Transverse colon (tissue), 4 donors: Measurements from ENCODE around the gene TENT4B. TPM values are rescaled to one million over a fixed set of nuclear protein-coding genes. Genes with fewer than 3 reads are reported as not detected.

Source experiments
- DNase-seq: peaks from one replicate; pipeline ENCODE4 v3.0.0-alpha.2; 2019
- H3K27ac ChIP-seq, 4 donors: fragments of 200-600 bp; sonication (generic); 2 replicates each; pipeline ENCODE4 v1.5.1; 2016 to 2018; ENCODE audit warnings: inconsistent platforms in 4 of 4
- H3K27me3 ChIP-seq: fragments of 200-600 bp; sonication (generic); 2 replicates; pipeline ENCODE4 v1.5.1; 2017; ENCODE audit warnings: inconsistent platforms
- H3K36me3 ChIP-seq, 4 donors: fragments of 200-600 bp; sonication (generic); 2 replicates each; pipeline ENCODE4 v1.5.1; 2017 to 2019; ENCODE audit warnings: inconsistent platforms in 4 of 4
- H3K4me1 ChIP-seq, 4 donors: fragments of 200-600 bp; sonication (generic); 2 replicates each; pipeline ENCODE4 v1.5.1; 2017 to 2020; ENCODE audit warnings: inconsistent platforms in 4 of 4
- H3K4me3 ChIP-seq, 4 donors: fragments of 200-600 bp; sonication (generic); 1 replicate in 1 of 4; 2 replicates in 3 of 4; pipeline versions ENCODE4 v1.5.1 to v1.6.1; 2017 to 2019; ENCODE audit warnings: inconsistent platforms in 4 of 4
- H3K9me3 ChIP-seq, 2 donors: fragments of 200-600 bp; sonication (generic); 2 replicates each; pipeline ENCODE4 v1.5.1; 2017 to 2019; ENCODE audit warnings: inconsistent platforms in 2 of 2
- CTCF ChIP-seq, 5 experiments: fragments of 200-600 bp in 3 of 5; fragments of 450-650 bp in 2 of 5; sonication (generic) in 3 of 5; IDR thresholded peaks; 1 replicate in 2 of 5; 2 replicates in 3 of 5; pipeline ENCODE4 v1.5.1; 2016 to 2017; ENCODE audit warnings: antibody characterized with exemption in 5 of 5, inconsistent platforms in 3 of 5, mild to moderate bottlenecking in 2 of 5, moderate library complexity in 1 of 5
- EP300 ChIP-seq: sonication (generic); formaldehyde crosslinking; IDR thresholded peaks from one replicate; pipeline ENCODE4 v1.6.1; 2017; ENCODE audit warnings: antibody characterized with exemption, low read depth
- POLR2A ChIP-seq: fragments of 450-650 bp; IDR thresholded peaks from one replicate; pipeline ENCODE4 v1.6.1; 2016; ENCODE audit warnings: antibody characterized with exemption, mild to moderate bottlenecking, moderate library complexity
- POLR2AphosphoS5 ChIP-seq, 3 donors: sonication (generic); formaldehyde crosslinking; IDR thresholded peaks; one replicate each; pipeline ENCODE4 v1.6.1; 2016; ENCODE audit warnings: antibody characterized with exemption in 3 of 3
- WGBS, 2 donors: methylation state at CpG; one replicate each; pipeline ENCODE4 v1.1.5; 2018; ENCODE audit warnings: low coverage in 1 of 2; 5-methylcytosine and 5-hydroxymethylcytosine counted together
- in situ Hi-C, 4 donors: fragments of 200-750 bp; cut with MboI; loops; one replicate each; pipeline versions ENCODE4 v1.15.0 to v1.15.1; 2017; ENCODE audit warnings: low sequenced_read_pairs in 3 of 4, low pct_ligation_motif_present in 1 of 4, low pct_unique_long_range_greater_than_20kb in 1 of 4
- intact Hi-C: fragments of 100-400 bp; cut with DNase I; formaldehyde crosslinking; loops from one replicate; pipeline ENCODE4 v1.15.1; 2023; ENCODE audit warnings: low total_unique reads
- small RNA-seq, 4 donors: library from RNA; depleted of rRNA; stranded (forward); fragments of <200 nt; gene quantifications; one replicate each; pipeline ENCODE3, GENCODE V24; 2016
- total RNA-seq, 4 donors: library from RNA; depleted of rRNA; stranded (reverse); fragments of >200 nt; gene quantifications; one replicate each; pipeline ENCODE4 v1.1.0, GENCODE V29; 2016

TENT4B gene
- total RNA-seq, 4 donors from 2014 or later, result 8.2 to 18.0 (median 13.0) TPM

GRCh38 chr16:50280932-50281331 lies 127.8 kb downstream of the TENT4B start:
- DNase-seq, result no peak
- intact Hi-C loops (no loop called here), in situ Hi-C loops (no loop called here)
- Histone ChIP-seq H3K9me3 (no peaks in the 10 kb centered on the region), H3K27ac (peak overlapping the region in 3 of 4 donors; percentile 37 to 60 (median 58)), H3K36me3 (no peaks in the 10 kb centered on the region), H3K4me3 (no peak overlapping the region), H3K27me3 (no peaks in the 10 kb centered on the region), H3K4me1 (peaks cover 7 to 48% (median 16%) of the 10 kb centered on the region in 4 donors)
- no peak for TF ChIP-seq CTCF (IDR thresholded peaks at IDR 0.05)
- TF ChIP-seq EP300, result no peak
- no peak for TF ChIP-seq POLR2AphosphoS5 (IDR thresholded peaks at IDR 0.05)
- TF ChIP-seq POLR2A, result no peak
- 83% methylated on average over 5 of the region's 5 CpGs; no CpG with 5 or more reads in 1 of the 2 donors for WGBS, 2 donors

Small RNA genes lying within 50 kb of the gene (small RNA-seq; reads per million reads assigned to genes)
- 0 reads per million in 4 donors for gene RF00156
- 0 reads per million in 4 donors for gene RPL10P14

Other genes starting within 250 kb of the TENT4B start
- 10 to 100 TPM in 3 of 4 donors, 1 to 10 TPM in 1; 7.6 to 21.6 (median 14.9) TPM for gene CNEP1R1, start 128.1 kb upstream of the TENT4B start, total RNA-seq
- gene HEATR3, start 87.3 kb upstream of the TENT4B start, total RNA-seq, result 10 to 100 TPM; 17.6 to 42.2 (median 25.8) TPM
- 10 to 100 TPM in 3 of 4 donors, 1 to 10 TPM in 1; 4.6 to 44.9 (median 14.1) TPM for gene ADCY7, start 113.2 kb downstream of the TENT4B start, total RNA-seq
- 10 to 100 TPM; 29.9 to 58.0 (median 38.5) TPM for gene BRD7, start 215.7 kb downstream of the TENT4B start, total RNA-seq